Activated T-cell treated with anti-CD3 and anti-CD28 coated beads, Interleukin-2, amount 50 U/mL, for 4 hours (primary cell): ENCODE data around the gene PTPRS. TPM values are rescaled to one million over a fixed set of nuclear protein-coding genes. Genes with fewer than 3 reads are reported as not detected.

Experiments
- ATAC-seq, 2 donors: fragments of 200-7000 bp; cut with Tn5 transposase; one replicate each; pipeline ENCODE4 v1.10.0; 2021
- DNase-seq: peaks from one replicate; pipeline ENCODE4 v3.0.0-alpha.2; 2020
- H3K27me3 Mint-ChIP-seq: one replicate; pipeline ENCODE4 v1.8.0; 2021; ENCODE audit warnings: low read depth, mixed read lengths
- H3K36me3 Mint-ChIP-seq: one replicate; pipeline ENCODE4 v1.8.0; 2022; ENCODE audit warnings: mixed read lengths; ENCODE audit not compliant: insufficient read depth
- H3K4me1 Mint-ChIP-seq: one replicate; pipeline ENCODE4 v1.8.0; 2021; ENCODE audit warnings: low read depth, mixed read lengths
- H3K4me3 Mint-ChIP-seq: one replicate; pipeline ENCODE4 v1.8.0; 2021; ENCODE audit warnings: mild to moderate bottlenecking, moderate library complexity, mixed read lengths
- H3K9me3 Mint-ChIP-seq: one replicate; pipeline ENCODE4 v1.8.0; 2021; ENCODE audit warnings: mixed read lengths
- total RNA-seq, 3 donors: library from RNA; stranded (reverse); gene quantifications; one replicate each; pipeline ENCODE4 v1.2.1, GENCODE V29; 2021

The PTPRS gene
- total RNA-seq, 3 donors from 2014 or later, result 0.79 to 1.3 (median 0.92) TPM

DNA sequence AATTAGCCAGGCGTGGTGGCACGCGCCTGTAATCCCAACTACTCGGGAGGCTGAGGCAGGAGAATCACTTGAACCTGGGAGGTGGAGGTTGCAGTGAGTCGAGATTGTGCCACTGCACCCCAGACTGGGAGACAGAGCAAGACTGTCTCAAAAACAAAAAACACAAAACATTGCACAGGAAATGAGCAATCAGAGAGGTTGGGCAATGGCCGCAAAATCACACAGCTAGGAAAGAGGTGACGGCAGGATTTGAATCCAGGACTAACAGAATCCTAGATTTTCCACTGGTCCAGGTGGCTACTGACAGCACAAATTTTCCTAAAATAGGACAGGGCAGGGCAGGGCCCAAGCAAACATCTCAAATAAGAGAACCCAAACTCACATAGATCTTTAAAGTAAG lies 23.3 kb downstream of the PTPRS start:
- H3K4me1 Mint-ChIP-seq, result no peaks in the 10 kb centered on the region
- ATAC-seq (no peak), DNase-seq (no peak)
- H3K4me3 Mint-ChIP-seq, result no peak overlapping the region
- no peaks in the 10 kb centered on the region for H3K9me3 Mint-ChIP-seq
- H3K27me3 Mint-ChIP-seq, result peaks cover 19% of the 10 kb centered on the region
- no peaks in the 10 kb centered on the region for H3K36me3 Mint-ChIP-seq

DNA sequence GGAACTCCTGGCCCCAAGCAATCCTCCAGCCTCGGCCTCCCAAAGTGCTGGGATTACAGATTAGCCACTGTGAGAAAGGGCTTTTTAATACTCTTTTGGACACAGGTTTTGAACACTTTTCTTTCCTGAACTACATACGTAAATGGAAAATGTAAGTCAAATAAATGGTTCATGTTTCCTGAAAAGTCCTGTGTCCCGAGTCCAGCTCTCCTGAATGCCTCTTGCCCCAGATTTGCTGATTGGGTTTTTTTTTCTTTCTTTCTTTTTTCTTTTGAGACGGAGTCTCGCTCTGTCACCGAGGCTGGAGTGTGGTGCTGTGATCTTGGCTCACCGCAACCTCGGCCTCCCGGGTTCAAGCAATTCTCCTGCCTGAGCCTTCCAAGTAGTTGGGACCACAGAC lies 24.5 kb downstream of the PTPRS start:
- H3K4me3 Mint-ChIP-seq, result no peak overlapping the region
- DNase-seq (no peak), ATAC-seq (no peak)
- no peaks in the 10 kb centered on the region for H3K9me3 Mint-ChIP-seq
- H3K4me1 Mint-ChIP-seq, result no peaks in the 10 kb centered on the region
- H3K27me3 Mint-ChIP-seq, result peaks cover 21% of the 10 kb centered on the region
- H3K36me3 Mint-ChIP-seq, result no peaks in the 10 kb centered on the region

DNA sequence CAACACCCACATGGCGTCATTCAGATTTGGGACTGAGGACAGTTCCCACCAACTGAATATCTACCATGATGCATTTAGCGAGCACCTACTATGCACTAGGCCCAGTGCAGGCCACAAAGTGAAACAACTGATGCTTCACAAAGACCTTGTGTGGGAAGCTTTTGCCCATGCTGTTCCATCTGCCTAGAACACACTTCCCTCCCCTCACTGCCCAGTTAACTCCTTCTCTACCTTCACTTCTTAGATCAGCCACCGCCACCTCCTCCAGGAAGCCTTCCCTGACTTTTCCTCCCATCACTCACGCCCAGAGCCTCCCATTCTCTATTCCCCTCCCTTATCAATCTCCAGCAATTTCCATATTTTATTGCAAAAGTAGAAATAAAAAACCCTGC lies 25.7 kb downstream of the PTPRS start:
- no peak for DNase-seq
- ATAC-seq, result no peak
- no peak overlapping the region for H3K4me3 Mint-ChIP-seq
- no peaks in the 10 kb centered on the region for H3K4me1 Mint-ChIP-seq
- H3K9me3 Mint-ChIP-seq, result no peaks in the 10 kb centered on the region
- H3K36me3 Mint-ChIP-seq, result no peaks in the 10 kb centered on the region
- H3K27me3 Mint-ChIP-seq, result peaks cover 21% of the 10 kb centered on the region

DNA sequence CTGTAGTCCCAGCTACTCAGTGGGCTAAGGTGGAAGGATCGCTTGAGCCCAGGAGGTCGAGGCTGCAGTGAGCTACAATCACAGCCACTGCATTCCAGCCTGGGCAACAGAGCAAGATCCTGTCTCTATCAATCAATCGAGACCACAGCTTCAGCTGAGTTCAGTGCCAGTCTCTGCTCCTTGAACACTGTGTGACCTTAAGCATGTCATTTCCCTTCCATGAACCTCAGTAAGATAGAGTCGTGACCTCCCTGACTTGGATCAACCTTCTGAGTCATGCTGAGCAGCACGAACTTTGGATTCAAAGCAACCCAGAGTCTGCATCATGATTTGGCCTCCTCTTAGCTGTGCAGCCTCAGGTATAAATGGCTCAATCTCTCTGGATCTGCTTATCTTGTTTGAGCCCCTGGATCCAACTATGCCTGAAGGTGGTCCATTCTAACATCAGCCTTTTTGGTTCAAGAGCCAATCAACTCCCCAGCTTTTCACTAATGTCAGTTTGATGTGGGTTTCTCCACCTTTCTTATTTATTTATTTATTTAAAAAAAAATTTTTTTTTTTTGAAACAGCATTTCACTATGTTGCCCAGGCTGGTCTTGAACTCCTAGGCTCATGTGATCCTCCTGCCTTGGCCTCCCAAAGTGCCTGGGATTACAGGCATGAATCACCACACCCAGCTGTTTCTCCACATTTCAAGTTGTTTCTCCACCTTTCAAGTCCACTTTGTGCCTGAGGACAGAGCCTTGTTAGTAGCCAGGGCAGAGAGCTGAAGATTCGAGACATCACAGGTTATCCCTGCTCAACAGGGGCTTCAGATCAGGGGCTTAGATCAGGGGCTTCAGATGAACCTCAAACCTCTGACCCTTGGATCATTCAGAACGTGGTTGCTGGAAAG lies 26.4 kb downstream of the PTPRS start:
- Mint-ChIP-seq H3K27me3 (peaks cover 16% of the 10 kb centered on the region), H3K9me3 (no peaks in the 10 kb centered on the region), H3K36me3 (no peaks in the 10 kb centered on the region), H3K4me3 (no peak overlapping the region), H3K4me1 (no peaks in the 10 kb centered on the region)
- ATAC-seq (no peak), DNase-seq (no peak)

DNA sequence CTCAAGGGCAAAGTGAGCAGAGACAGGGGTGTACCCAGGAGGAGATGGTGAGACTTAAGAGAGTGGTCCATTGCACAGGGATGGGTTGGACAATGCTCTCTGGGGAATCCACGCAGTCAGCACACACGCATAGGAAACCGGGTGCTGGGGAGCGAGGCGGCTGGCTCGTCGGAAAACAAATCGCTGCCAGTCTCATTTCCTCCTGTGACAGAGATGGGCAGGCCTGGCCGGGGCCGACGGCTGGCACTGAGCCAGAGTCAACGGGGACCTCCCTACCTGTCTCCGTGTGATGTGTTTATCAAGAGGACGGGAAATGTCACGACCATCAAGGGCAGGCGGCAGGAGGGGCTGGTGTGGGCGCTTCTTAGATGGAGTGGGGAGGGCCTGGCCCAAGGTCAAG lies 27.3 kb downstream of the PTPRS start:
- no peak for ATAC-seq
- Mint-ChIP-seq H3K4me3 (no peak overlapping the region), H3K4me1 (no peaks in the 10 kb centered on the region), H3K36me3 (no peaks in the 10 kb centered on the region), H3K9me3 (no peaks in the 10 kb centered on the region), H3K27me3 (peaks cover 14% of the 10 kb centered on the region)
- no peak for DNase-seq

DNA sequence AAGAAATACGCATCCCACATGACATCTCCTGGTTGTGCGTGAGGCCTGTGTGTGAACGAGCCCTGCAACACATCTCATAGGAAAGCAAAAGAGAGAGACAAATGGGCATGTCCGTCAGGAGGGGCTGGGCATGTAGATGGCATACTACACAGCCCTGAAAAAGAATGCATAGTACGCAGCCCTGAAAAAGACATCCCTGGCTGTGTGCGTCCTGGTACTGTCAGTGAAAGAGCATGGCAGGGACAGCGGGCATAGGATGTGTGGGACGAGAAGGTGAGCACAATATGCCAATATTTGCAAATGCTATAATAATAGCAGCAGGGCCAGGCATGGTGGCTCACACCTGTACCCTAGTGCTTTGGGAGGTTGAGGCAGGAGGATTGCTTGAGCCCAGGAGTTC lies 28.6 kb downstream of the PTPRS start:
- Mint-ChIP-seq H3K9me3 (no peaks in the 10 kb centered on the region), H3K4me1 (no peaks in the 10 kb centered on the region), H3K36me3 (no peaks in the 10 kb centered on the region), H3K27me3 (peaks cover 14% of the 10 kb centered on the region), H3K4me3 (no peak overlapping the region)
- ATAC-seq (no peak), DNase-seq (no peak)

DNA sequence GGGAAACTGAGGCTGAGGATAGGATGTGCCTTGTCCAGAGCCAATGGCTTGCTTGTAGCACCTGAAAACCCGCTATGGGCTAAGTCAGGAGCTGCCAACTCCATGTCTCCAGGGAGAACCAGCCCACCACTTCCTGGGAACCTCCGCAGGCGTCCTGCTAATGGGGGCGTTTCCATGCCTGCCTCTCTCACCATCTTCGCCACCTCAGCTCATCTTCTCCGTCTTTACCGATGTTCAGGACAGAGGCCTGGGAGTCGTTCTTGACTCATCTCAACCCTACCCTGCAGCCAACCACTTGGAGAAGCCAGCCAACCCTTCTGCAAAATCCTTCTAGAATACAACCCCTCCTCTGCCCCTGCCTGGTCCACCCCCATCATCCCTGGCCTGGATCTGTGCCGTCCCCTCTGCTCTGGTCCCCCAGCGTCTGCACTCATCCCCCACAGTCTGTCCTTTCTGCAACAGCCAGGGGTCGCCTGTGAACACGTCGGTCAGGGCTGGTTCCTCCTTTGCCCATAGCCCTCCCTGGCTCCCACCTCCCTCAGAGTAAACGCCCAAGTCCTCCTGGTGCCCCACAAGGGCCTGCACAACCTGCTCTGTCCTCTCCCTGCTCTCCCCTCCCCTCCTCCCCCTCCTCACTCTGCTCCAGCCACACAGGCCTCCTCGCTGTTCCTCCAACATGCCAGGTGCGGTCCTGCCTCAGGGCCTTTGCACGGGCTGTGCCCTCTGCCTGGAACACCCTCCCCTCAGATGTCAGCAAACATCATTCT lies 31.0 kb downstream of the PTPRS start:
- Mint-ChIP-seq H3K9me3 (no peaks in the 10 kb centered on the region), H3K4me3 (no peak overlapping the region), H3K4me1 (no peaks in the 10 kb centered on the region), H3K27me3 (peaks cover 12% of the 10 kb centered on the region), H3K36me3 (no peaks in the 10 kb centered on the region)
- ATAC-seq (no peak), DNase-seq (no peak)

DNA sequence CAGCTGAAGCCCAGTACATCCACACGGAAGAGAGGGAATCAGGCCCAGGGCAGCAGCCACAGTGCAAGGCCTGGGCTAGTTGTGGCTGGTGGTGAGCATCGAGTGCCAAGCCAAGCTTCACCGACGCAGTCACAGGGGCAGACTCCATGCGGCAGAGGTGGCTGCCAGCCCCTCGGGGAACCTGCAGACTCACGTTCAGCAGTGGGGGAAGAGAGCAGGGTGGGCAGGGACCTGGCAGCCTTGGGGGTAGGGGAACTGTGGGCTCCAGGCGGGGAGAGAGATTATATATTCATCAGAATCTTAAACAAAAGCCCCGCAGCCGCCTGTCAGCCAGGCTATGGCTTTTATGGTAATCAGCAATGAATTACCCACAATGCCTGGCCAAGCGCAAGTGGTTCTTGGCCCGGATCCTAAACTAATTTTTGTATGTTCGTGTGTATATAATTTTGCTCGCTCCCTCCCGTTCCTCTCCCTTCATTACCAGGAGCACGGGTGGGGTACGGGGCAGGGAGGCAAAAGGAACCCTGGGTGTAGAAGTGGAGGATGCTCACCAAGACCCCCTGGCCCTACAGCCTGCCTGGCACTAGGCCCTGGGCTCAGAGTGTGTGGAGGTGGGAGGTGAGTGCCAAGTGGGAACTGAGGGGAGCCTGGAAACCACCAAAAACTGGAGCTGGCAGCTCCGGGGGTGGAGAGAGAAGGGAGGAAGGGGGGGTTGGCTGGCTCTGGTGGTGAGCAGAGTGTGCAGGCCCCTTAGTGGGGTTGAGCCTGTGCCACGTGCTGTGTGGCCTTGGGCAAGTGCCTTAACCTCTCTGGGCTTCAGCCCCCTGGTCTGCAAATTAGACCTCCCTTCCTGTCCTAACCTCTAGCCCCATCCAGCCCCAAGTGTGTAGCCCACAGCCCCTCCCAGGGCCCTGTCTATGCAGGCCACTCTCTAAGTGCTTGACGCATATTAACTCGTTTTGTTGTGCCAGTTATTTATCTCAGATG lies 31.9 kb downstream of the PTPRS start:
- Mint-ChIP-seq H3K36me3 (no peaks in the 10 kb centered on the region), H3K27me3 (peaks cover 12% of the 10 kb centered on the region), H3K4me3 (no peak overlapping the region), H3K4me1 (no peaks in the 10 kb centered on the region), H3K9me3 (no peaks in the 10 kb centered on the region)
- no peak for DNase-seq
- no peak for ATAC-seq

DNA sequence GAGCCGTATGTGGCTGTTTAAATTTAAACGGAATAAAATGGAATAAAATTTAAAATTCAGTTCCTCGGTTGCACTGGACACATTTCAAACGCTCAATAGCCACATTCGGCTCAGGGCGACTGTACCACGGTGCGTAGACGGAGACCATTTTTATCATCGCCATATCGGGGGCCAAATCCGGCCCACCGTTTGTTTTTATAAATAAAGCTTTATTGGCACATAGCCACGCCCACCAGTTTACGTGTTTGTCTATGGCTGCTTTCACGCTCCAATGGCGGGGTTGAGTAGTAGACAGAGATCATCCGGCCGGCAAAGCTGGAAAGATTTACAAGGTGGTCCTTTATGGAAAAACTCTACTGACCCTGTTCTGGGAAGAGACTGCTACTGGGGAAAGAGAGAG lies 33.0 kb downstream of the PTPRS start:
- peaks cover 9% of the 10 kb centered on the region for H3K27me3 Mint-ChIP-seq
- H3K4me1 Mint-ChIP-seq, result no peaks in the 10 kb centered on the region
- no peaks in the 10 kb centered on the region for H3K36me3 Mint-ChIP-seq
- DNase-seq (no peak), ATAC-seq (no peak)
- no peak overlapping the region for H3K4me3 Mint-ChIP-seq
- H3K9me3 Mint-ChIP-seq, result no peaks in the 10 kb centered on the region

DNA sequence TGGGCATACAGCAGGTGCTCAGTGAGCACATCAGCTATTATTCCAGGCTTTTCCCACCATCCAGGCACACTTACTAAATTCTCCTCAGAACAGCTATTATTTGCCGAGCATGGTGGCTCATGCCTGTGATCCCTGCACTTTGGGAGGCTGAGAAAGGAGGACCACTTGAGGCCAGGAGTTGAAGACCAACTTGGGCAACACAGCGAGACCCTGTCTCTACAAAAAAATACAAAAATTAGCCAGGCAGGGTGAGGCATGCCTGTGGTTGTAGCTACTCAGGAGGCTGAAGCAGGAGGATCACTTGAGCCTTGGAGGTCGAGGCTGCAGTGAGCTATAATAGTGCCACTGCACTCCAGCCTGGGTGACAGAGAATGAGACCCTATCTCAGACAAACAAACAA lies 35.4 kb downstream of the PTPRS start:
- ATAC-seq (no peak), DNase-seq (no peak)
- Mint-ChIP-seq H3K4me1 (no peaks in the 10 kb centered on the region), H3K27me3 (peaks cover 1% of the 10 kb centered on the region), H3K4me3 (no peak overlapping the region), H3K9me3 (no peaks in the 10 kb centered on the region), H3K36me3 (no peaks in the 10 kb centered on the region)

DNA sequence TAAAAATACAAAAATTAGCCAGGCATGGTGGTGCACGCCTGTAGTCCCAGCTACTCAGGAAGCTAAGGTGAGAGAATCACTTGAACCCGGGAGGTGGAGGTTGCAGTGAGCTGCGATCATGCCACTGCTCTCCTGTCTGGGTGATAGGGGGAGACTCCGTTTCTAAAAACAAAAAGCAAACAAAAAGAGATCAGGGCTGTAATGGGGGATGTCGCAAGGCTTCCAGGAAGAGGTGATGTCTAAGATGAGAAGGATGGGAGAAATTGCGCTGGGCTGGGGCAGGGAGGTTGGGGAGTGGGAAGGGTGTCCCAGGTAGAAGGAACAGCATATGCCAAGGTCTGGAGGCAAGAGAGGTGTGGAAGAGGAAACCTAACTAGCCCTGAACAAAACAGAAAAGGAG lies 36.1 kb downstream of the PTPRS start:
- no peak overlapping the region for H3K4me3 Mint-ChIP-seq
- ATAC-seq, result no peak
- DNase-seq, result no peak
- no peaks in the 10 kb centered on the region for H3K27me3 Mint-ChIP-seq
- no peaks in the 10 kb centered on the region for H3K9me3 Mint-ChIP-seq
- H3K4me1 Mint-ChIP-seq, result no peaks in the 10 kb centered on the region
- no peaks in the 10 kb centered on the region for H3K36me3 Mint-ChIP-seq

DNA sequence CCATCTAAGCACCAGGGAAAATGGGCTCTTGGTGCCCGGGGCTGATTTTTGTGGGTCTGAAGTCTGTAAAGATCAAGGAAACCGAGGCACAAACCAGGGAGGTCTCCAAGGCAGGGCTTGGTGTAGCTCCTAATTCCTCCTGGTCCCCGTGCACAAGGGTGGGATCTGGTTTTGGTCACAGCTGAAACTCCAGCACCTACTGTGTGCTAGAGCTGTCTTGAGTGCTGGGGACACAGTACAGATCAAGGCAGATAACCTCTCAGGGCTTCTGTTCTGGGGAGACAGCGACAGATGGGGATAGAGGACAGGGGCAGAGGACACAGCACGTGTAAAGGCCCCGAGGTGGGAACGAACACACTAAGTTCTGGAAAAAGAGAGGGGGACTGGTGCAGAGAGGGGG lies 37.4 kb downstream of the PTPRS start:
- Mint-ChIP-seq H3K36me3 (no peaks in the 10 kb centered on the region), H3K27me3 (no peaks in the 10 kb centered on the region), H3K4me3 (no peak overlapping the region), H3K9me3 (peaks cover 4% of the 10 kb centered on the region), H3K4me1 (no peaks in the 10 kb centered on the region)
- DNase-seq (no peak), ATAC-seq (no peak)

DNA sequence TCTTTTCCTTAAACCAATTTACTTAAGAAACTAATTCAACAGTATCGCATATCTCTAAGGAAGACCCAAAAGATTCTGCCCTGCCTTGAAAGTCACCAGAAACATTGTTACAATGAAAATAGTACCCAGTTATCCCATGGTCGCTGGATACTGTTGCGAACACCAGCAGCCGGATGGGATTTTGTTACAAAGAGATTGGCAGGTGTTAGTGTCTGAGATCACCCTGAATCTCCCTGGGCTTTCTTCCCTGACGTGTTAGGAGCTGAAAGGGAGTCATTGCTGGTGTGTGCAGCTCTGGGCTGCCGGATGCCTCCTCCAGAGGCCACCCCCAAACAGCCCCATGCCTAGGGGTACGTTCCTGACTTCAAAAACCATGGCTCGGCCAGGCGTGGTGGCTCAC lies 38.2 kb downstream of the PTPRS start:
- no peak for DNase-seq
- Mint-ChIP-seq H3K27me3 (no peaks in the 10 kb centered on the region), H3K9me3 (peaks cover 4% of the 10 kb centered on the region), H3K4me1 (no peaks in the 10 kb centered on the region), H3K4me3 (no peak overlapping the region), H3K36me3 (no peaks in the 10 kb centered on the region)
- ATAC-seq, result no peak

DNA sequence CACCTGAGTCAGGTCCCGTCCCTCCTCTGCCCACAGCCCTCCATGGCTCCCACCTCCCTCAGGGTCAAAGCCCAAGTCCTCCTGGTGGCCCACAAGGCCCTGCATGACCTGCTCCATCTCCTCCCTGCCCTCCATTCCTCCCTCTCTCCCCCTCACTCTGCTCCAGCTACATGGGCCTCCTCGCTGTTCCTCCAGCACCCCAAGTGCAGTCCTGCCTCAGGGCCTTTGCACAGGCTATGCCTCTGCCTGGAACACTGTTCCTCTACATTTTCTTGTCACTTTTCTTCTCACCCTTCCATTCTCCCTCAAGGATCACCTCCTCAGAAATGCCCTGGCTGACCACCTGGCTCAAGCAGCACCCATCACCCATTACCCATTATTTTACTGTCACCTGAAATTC lies 41.5 kb downstream of the PTPRS start:
- Mint-ChIP-seq H3K4me3 (no peak overlapping the region), H3K27me3 (no peaks in the 10 kb centered on the region), H3K36me3 (no peaks in the 10 kb centered on the region), H3K9me3 (peaks cover 4% of the 10 kb centered on the region), H3K4me1 (no peaks in the 10 kb centered on the region)
- ATAC-seq (no peak), DNase-seq (no peak)
